ENCODE data around the gene SLC7A5. TPM values are rescaled to one million over a fixed set of nuclear protein-coding genes. Genes with fewer than 3 reads are reported as not detected.

Gene SLC7A5
- total RNA-seq, 2 donors from 2014 or later = 3.3 to 232 TPM

- Histone ChIP-seq H3K4me1 (replicated peaks) (no peaks in the 10 kb centered on the region), H3K27ac (no peak overlapping the region), H3K9me3 (no peaks in the 10 kb centered on the region), H3K4me3 (no peak overlapping the region), H3K27me3 (replicated peaks; ENCODE audit: insufficient read depth) (no peaks in the 10 kb centered on the region), H3K36me3 (no peaks in the 10 kb centered on the region)
- DNase-seq (ENCODE audit: low spot score) = no peak
- TF ChIP-seq POLR2A (IDR thresholded peaks at IDR 0.05) (no peak), POLR2AphosphoS5 (IDR thresholded peaks at IDR 0.05) (no peak)
- TF ChIP-seq, protein P1, sequence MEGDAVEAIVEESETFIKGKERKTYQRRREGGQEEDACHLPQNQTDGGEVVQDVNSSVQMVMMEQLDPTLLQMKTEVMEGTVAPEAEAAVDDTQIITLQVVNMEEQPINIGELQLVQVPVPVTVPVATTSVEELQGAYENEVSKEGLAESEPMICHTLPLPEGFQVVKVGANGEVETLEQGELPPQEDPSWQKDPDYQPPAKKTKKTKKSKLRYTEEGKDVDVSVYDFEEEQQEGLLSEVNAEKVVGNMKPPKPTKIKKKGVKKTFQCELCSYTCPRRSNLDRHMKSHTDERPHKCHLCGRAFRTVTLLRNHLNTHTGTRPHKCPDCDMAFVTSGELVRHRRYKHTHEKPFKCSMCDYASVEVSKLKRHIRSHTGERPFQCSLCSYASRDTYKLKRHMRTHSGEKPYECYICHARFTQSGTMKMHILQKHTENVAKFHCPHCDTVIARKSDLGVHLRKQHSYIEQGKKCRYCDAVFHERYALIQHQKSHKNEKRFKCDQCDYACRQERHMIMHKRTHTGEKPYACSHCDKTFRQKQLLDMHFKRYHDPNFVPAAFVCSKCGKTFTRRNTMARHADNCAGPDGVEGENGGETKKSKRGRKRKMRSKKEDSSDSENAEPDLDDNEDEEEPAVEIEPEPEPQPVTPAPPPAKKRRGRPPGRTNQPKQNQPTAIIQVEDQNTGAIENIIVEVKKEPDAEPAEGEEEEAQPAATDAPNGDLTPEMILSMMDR (IDR thresholded peaks at IDR 0.05) = no peak
- intact Hi-C loops (cut with DNase I) = no loop called here
- 92% methylated on average over 15 of the region's 17 CpGs for WGBS
Measured at GRCh38 chr16:87843678-87844105, 25.6 kb downstream of the SLC7A5 start.

GRCh38 chr16:87842209-87842869 lies 27.0 kb downstream of the SLC7A5 start:
- TF ChIP-seq, protein P1 (IDR thresholded peaks at IDR 0.05) = no peak
- TF ChIP-seq POLR2A (IDR thresholded peaks at IDR 0.05) (no peak), POLR2AphosphoS5 (IDR thresholded peaks at IDR 0.05) (no peak)
- intact Hi-C loops (cut with DNase I) = no loop called here
- WGBS = 70% methylated on average over 16 of the region's 17 CpGs
- H3K9me3 ChIP-seq = no peaks in the 10 kb centered on the region
- H3K27me3 ChIP-seq (replicated peaks; ENCODE audit: insufficient read depth) = no peaks in the 10 kb centered on the region
- no peaks in the 10 kb centered on the region for H3K36me3 ChIP-seq
- no peak overlapping the region for H3K27ac ChIP-seq
- H3K4me1 ChIP-seq (replicated peaks) = no peaks in the 10 kb centered on the region
- H3K4me3 ChIP-seq = no peak overlapping the region
- DNase-seq (ENCODE audit: low spot score) = no peak

GRCh38 chr16:87841340-87842208 lies 27.7 kb downstream of the SLC7A5 start:
- Histone ChIP-seq H3K4me1 (replicated peaks) (no peaks in the 10 kb centered on the region), H3K27me3 (replicated peaks; ENCODE audit: insufficient read depth) (no peaks in the 10 kb centered on the region), H3K27ac (no peak overlapping the region), H3K4me3 (no peak overlapping the region), H3K9me3 (no peaks in the 10 kb centered on the region), H3K36me3 (no peaks in the 10 kb centered on the region)
- no peak for TF ChIP-seq POLR2AphosphoS5 (IDR thresholded peaks at IDR 0.05)
- TF ChIP-seq, protein P1 (IDR thresholded peaks at IDR 0.05) = no peak
- no peak for TF ChIP-seq POLR2A (IDR thresholded peaks at IDR 0.05)
- no peak for DNase-seq (ENCODE audit: low spot score)
- 85% methylated on average over 22 of the region's 22 CpGs for WGBS
- intact Hi-C loops (cut with DNase I) = no loop called here

GRCh38 chr16:87840271-87840978 lies 28.9 kb downstream of the SLC7A5 start:
- intact Hi-C loops (cut with DNase I) = no loop called here
- Histone ChIP-seq H3K36me3 (no peaks in the 10 kb centered on the region), H3K4me3 (no peak overlapping the region), H3K4me1 (replicated peaks) (no peaks in the 10 kb centered on the region), H3K9me3 (no peaks in the 10 kb centered on the region), H3K27ac (no peak overlapping the region), H3K27me3 (replicated peaks; ENCODE audit: insufficient read depth) (no peaks in the 10 kb centered on the region)
- 84% methylated on average over 29 of the region's 29 CpGs for WGBS
- TF ChIP-seq POLR2AphosphoS5 (IDR thresholded peaks at IDR 0.05) = no peak
- no peak for TF ChIP-seq POLR2A (IDR thresholded peaks at IDR 0.05)
- TF ChIP-seq, protein P1 (IDR thresholded peaks at IDR 0.05) = no peak
- no peak for DNase-seq (ENCODE audit: low spot score)

All from prostate gland (tissue), 2 donors.